Measurements from ENCODE around the gene CDC73. TPM values are rescaled to one million over a fixed set of nuclear protein-coding genes. Genes with fewer than 3 reads are reported as not detected.

The CDC73 gene
- total and polyA plus RNA-seq, 2 of the 13 experiments (the other 11 are each of a cell fraction or from before 2014, with no cell fraction given): 20.2 to 26.3 TPM

- Histone ChIP-seq H2AFZ (ENCODE audit: low read length) (no peak overlapping the region), H3K4me3 (replicated peaks in 1 of 3; ENCODE audit: insufficient read depth in 1 of 3, low read depth in 2 of 3, low read length in 3 of 3) (no peak overlapping the region), H3K27ac (ENCODE audit: extremely low read length, insufficient read depth, low read length) (no peak overlapping the region), H3K4me1 (ENCODE audit: insufficient read depth, low read length) (no peaks in the 10 kb centered on the region), H4K20me1 (ENCODE audit: insufficient read depth, low read length) (no peaks in the 10 kb centered on the region), H3K36me3 (replicated peaks in 1 of 2; ENCODE audit: control insufficient read depth in 1 of 2, insufficient read depth in 2 of 2, low read length in 2 of 2) (peaks cover 2 to 11% of the 10 kb centered on the region in 2 experiments; a peak in 2 of 5 replicates), H3K79me2 (ENCODE audit: insufficient read depth, low read length) (peaks cover 3% of the 10 kb centered on the region), H3K9ac (ENCODE audit: insufficient read depth, low read depth, low read length) (no peak overlapping the region), H3K27me3 (ENCODE audit: control insufficient read depth in 1 of 2, insufficient read depth in 2 of 2, low read length in 2 of 2) (no peaks in the 10 kb centered on the region), H3K4me2 (ENCODE audit: low read depth, low read length) (no peak overlapping the region), H3K9me3 (ENCODE audit: low read length) (no peaks in the 10 kb centered on the region)
- no TSS peak for BruUV-seq (replicated peaks)
- WGBS (ENCODE audit: low lambda C conversion rate): 96% methylated on average over 8 of the region's 8 CpGs
- in situ Hi-C loops (cut with HindIII; ENCODE audit: extremely low pct_ligation_motif_present, low pct_unique_long_range_greater_than_20kb) (no loop called here), intact Hi-C loops (cut with micrococcal nuclease; ENCODE audit: unreplicated experiment) (no loop called here)
- DNase-seq (ENCODE audit: low spot score) (no peak), FAIRE-seq (no peak), ATAC-seq (no peak)
- ChIA-PET POLR2A (no interaction called here), CTCF (ENCODE audit: low intra/inter-chr PET ratio, low total read pairs) (no interaction called here)
- TF ChIP-seq SMAD1 (CRISPR knock-in tag; IDR thresholded peaks at IDR 0.05; ENCODE audit: borderline replicate concordance, low read depth): no peak
- TF ChIP-seq, protein P1, sequence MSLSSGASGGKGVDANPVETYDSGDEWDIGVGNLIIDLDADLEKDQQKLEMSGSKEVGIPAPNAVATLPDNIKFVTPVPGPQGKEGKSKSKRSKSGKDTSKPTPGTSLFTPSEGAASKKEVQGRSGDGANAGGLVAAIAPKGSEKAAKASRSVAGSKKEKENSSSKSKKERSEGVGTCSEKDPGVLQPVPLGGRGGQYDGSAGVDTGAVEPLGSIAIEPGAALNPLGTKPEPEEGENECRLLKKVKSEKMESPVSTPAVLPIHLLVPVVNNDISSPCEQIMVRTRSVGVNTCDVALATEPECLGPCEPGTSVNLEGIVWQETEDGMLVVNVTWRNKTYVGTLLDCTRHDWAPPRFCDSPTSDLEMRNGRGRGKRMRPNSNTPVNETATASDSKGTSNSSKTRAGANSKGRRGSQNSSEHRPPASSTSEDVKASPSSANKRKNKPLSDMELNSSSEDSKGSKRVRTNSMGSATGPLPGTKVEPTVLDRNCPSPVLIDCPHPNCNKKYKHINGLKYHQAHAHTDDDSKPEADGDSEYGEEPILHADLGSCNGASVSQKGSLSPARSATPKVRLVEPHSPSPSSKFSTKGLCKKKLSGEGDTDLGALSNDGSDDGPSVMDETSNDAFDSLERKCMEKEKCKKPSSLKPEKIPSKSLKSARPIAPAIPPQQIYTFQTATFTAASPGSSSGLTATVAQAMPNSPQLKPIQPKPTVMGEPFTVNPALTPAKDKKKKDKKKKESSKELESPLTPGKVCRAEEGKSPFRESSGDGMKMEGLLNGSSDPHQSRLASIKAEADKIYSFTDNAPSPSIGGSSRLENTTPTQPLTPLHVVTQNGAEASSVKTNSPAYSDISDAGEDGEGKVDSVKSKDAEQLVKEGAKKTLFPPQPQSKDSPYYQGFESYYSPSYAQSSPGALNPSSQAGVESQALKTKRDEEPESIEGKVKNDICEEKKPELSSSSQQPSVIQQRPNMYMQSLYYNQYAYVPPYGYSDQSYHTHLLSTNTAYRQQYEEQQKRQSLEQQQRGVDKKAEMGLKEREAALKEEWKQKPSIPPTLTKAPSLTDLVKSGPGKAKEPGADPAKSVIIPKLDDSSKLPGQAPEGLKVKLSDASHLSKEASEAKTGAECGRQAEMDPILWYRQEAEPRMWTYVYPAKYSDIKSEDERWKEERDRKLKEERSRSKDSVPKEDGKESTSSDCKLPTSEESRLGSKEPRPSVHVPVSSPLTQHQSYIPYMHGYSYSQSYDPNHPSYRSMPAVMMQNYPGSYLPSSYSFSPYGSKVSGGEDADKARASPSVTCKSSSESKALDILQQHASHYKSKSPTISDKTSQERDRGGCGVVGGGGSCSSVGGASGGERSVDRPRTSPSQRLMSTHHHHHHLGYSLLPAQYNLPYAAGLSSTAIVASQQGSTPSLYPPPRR (CRISPR knock-in tag; IDR thresholded peaks at IDR 0.05; ENCODE audit: borderline replicate concordance): no peak
- no peak for TF ChIP-seq ZNF782 (CRISPR knock-in tag; IDR thresholded peaks at IDR 0.05; ENCODE audit: borderline replicate concordance)
- no peak for TF ChIP-seq CTCF (CRISPR knock-in tag; IDR thresholded peaks at IDR 0.05)
- no peak for TF ChIP-seq ZNF615 (CRISPR knock-in tag; IDR thresholded peaks at IDR 0.05; ENCODE audit: borderline replicate concordance)
- no peak for TF ChIP-seq TBX3 (IDR thresholded peaks at IDR 0.05; ENCODE audit: borderline replicate concordance)
- no peak for TF ChIP-seq ZNF891 (CRISPR knock-in tag; IDR thresholded peaks at IDR 0.05)
- TF ChIP-seq MAFF (IDR thresholded peaks at IDR 0.05; ENCODE audit: low read depth, low read length): no peak
- no peak for TF ChIP-seq ZNF788 (CRISPR knock-in tag; IDR thresholded peaks at IDR 0.05; ENCODE audit: borderline replicate concordance)
- no peak for TF ChIP-seq POLR2A (IDR thresholded peaks at IDR 0.05; ENCODE audit: insufficient read depth in 1 of 2, low read depth in 2 of 2, low read length in 2 of 2)
- no peak for TF ChIP-seq ZNF513 (CRISPR knock-in tag; conservative IDR thresholded peaks at IDR 0.05)
- no peak for TF ChIP-seq PPARG (CRISPR knock-in tag; conservative IDR thresholded peaks at IDR 0.05)
- TF ChIP-seq, protein P2, sequence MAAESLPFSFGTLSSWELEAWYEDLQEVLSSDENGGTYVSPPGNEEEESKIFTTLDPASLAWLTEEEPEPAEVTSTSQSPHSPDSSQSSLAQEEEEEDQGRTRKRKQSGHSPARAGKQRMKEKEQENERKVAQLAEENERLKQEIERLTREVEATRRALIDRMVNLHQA (CRISPR knock-in tag; IDR thresholded peaks at IDR 0.05): no peak
- no peak for TF ChIP-seq REPIN1 (CRISPR knock-in tag; IDR thresholded peaks at IDR 0.05; ENCODE audit: borderline replicate concordance, low read depth)
- no peak for TF ChIP-seq ZNF670 (CRISPR knock-in tag; IDR thresholded peaks at IDR 0.05; ENCODE audit: borderline replicate concordance)
These were observed 100.3 kb downstream of the CDC73 start for GRCh38 chr1:193222056-193222615.

All from HepG2 (cell line).